HFF-Myc (cell line): ENCODE measurements around the gene GABARAPL1.

ENCODE experiments used
- DNase-seq: peaks from one replicate; pipeline ENCODE4 v3.0.0-alpha.2; 2011; ENCODE audit warnings: low read depth; ENCODE audit errors: extremely low read depth
- H3K4me3 ChIP-seq: replicated peaks from 2 replicates; pipeline ENCODE4 v1.5.1; 2011; ENCODE audit warnings: low read depth, mild to moderate bottlenecking, control low read depth, low read length
- TF ChIP-seq, protein P1 (sequence below): IDR thresholded peaks from 2 replicates; pipeline ENCODE4 v1.5.1; 2012; ENCODE audit warnings: mild to moderate bottlenecking, low read depth, low read length, control low read depth; ENCODE audit errors: missing control alignments

GABARAPL1 gene

DNA sequence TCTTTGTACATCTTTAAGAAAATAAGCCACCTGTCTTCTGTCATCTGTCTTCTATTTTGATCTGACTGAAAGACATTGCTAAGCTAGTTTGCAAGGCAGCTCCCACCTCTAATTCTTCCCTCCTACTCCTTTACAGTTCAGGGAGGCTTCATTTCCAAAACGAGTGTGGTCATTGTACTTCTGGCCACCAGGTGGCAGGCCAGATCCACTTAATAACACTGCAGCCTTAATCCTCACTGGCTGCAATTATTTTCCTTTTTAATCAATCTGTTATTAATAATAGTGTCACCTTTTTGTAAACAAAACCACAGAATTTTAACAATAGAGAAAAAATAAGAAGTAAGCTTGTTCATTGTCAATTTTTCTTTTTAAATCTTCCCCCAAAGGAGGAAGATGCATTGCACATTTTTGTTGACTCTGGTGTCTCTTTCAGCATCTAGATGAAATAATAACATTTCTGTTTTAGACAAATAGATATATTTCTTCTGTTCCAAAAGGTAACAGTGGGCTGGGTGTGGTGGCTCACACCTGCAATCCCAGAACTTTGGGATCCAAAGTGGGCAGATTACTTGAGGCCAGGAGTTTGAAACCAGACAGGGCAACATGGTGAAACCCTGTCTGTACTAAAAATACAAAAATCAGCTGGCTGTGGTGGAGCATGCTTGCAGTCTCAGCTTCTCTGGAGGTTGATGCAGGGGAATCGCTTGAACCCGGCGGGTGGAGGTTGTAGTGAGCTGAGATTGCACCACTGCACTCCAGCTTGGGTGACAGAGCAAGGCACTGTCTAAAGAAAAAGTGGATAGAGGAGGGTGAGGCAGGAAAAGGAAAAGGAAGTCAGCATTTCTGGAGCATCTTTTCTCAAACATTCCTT is 23.3 kb downstream of the GABARAPL1 start:
- TF ChIP-seq, protein P1, sequence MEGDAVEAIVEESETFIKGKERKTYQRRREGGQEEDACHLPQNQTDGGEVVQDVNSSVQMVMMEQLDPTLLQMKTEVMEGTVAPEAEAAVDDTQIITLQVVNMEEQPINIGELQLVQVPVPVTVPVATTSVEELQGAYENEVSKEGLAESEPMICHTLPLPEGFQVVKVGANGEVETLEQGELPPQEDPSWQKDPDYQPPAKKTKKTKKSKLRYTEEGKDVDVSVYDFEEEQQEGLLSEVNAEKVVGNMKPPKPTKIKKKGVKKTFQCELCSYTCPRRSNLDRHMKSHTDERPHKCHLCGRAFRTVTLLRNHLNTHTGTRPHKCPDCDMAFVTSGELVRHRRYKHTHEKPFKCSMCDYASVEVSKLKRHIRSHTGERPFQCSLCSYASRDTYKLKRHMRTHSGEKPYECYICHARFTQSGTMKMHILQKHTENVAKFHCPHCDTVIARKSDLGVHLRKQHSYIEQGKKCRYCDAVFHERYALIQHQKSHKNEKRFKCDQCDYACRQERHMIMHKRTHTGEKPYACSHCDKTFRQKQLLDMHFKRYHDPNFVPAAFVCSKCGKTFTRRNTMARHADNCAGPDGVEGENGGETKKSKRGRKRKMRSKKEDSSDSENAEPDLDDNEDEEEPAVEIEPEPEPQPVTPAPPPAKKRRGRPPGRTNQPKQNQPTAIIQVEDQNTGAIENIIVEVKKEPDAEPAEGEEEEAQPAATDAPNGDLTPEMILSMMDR = peak; percentile 79

DNA sequence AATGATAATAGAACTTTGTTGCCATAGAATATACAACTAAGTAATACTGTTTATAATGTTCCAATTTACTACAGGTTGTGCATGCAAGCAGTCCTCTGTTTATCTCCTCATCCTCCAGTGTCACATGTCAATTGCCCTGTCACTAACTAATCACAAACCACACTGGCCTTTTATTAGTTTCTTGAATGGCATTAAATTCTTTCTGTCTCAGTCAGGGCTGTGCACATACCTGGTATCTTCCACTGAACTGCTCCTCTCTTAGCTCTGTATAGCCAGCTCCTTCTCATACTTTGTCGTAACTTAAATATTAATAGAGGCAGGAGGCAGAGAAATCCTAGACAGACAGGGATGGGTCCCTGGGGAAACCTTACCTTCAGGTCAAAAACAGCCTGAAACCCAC is 24.0 kb downstream of the GABARAPL1 start:
- TF ChIP-seq, protein P1 = no peak
- no peak for DNase-seq
- H3K4me3 ChIP-seq = no peak overlapping the region

More for the DNA sequence above, 23.3 kb downstream of the GABARAPL1 start:
- no peak overlapping the region for H3K4me3 ChIP-seq
- DNase-seq = no peak

DNA sequence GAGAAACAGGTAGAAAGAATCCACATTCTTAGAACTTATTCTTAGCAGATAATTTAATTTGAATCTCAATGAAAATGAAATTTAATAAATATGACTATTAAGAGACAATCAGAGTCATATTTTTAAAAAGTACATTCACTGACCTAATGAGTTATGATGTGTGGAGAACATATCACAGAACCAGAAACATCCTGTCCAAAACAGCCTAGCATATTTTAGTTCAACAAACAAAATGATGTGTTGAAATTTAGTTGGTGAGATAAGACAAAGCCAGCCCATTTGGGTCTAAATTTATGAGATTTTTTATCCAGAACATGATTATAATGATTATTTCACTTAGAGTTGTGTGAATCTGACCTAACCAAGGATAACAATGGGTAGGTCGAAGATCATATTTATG is 25.8 kb downstream of the GABARAPL1 start:
- TF ChIP-seq, protein P1 = no peak
- H3K4me3 ChIP-seq = no peak overlapping the region
- no peak for DNase-seq

DNA sequence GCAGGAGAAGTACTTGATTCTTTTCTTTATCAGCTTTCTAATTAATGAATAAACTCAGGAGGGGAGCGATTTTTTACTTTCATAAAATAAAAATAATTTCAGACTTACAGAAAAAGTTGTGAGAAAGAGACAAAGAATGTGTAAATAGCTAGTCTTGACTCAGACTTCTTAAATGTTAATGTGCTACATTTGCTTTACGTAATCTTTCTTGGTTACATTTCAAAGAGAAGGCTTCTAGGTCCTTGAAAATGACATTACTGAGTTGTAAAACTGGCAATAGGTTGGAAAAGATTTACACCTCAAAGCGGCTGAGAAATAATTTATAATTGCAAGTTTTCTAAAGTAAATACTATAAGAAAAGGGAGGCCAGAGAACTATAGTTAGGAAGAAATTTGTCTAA is 28.6 kb downstream of the GABARAPL1 start:
- no peak for DNase-seq
- H3K4me3 ChIP-seq = no peak overlapping the region
- TF ChIP-seq, protein P1 = no peak

DNA sequence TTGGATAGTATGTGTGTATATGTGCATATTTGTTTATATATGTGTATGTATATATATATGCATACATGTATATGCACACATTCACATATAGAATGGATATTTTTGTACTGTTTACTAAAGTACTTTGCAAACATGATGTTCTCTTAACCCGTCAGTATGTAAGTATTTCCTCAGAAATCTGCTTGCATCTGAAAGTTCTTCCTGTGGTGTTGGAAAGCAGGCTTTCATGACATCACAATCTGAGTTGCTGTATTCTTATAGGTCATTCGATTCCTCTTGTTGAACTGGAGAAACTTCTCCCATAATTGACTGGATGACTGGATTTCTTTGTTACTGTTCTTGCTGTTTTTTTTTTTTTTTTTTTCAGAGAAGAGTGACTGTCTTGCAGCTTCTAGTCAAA is 29.1 kb downstream of the GABARAPL1 start:
- DNase-seq = no peak
- H3K4me3 ChIP-seq = no peak overlapping the region
- TF ChIP-seq, protein P1 = no peak

DNA sequence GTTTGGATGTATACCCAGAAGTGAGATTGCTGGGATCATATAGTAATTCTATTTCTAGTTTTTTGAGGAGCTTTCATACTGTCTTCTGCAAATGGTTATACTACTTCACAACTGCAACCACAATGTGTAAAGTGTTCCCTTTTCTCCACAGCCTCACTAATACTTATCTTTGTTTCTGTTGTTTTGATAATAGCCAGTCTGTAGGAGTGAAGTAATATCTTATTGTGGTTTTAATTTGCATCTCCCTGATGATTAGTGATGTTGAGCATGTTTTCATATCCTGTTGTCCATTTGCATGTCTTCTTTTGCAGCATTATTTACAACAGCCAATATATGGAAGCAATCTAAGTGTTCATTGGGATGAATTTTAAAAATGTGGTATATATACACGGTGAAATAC is 29.9 kb downstream of the GABARAPL1 start:
- DNase-seq = no peak
- H3K4me3 ChIP-seq = no peak overlapping the region
- TF ChIP-seq, protein P1 = no peak
